HepG2 (cell line): ENCODE measurements around the gene SCAF4. TPM values are rescaled to one million over a fixed set of nuclear protein-coding genes. Genes with fewer than 3 reads are reported as not detected.
A peak's percentile ranks its signal among the peaks of the same experiment; 100 is the strongest.

ENCODE experiments used
- CBFB ChIP-seq: sonication (generic); formaldehyde crosslinking; IDR thresholded peaks from 2 replicates; pipeline ENCODE4 v1.4.0; 2020; ENCODE audit warnings: missing genetic modification reagents
- HDAC2 ChIP-seq: sonication (generic); formaldehyde crosslinking; IDR thresholded peaks from 2 replicates; pipeline ENCODE4 v1.4.0; 2020; ENCODE audit warnings: missing genetic modification reagents
- IKZF1 ChIP-seq: fragments of 450-650 bp; IDR thresholded peaks from 2 replicates; pipeline ENCODE4 v1.7.1; 2016
- IRX3 ChIP-seq: sonication (generic); formaldehyde crosslinking; IDR thresholded peaks from 2 replicates; pipeline ENCODE4 v1.8.1; 2023; ENCODE audit warnings: mild to moderate bottlenecking, low read depth, missing genetic modification reagents, borderline replicate concordance
- MXD4 ChIP-seq: IDR thresholded peaks from 2 replicates; pipeline ENCODE4 v1.6.1; 2016; ENCODE audit warnings: mild to moderate bottlenecking, missing biosample characterization, missing genetic modification reagents
- NFE2L1 ChIP-seq: sonication (generic); formaldehyde crosslinking; IDR thresholded peaks from 2 replicates; pipeline ENCODE4 v1.4.0; 2020; ENCODE audit warnings: missing genetic modification reagents, mild to moderate bottlenecking, borderline replicate concordance
- PREB ChIP-seq: sonication (generic); formaldehyde crosslinking; IDR thresholded peaks from 2 replicates; pipeline ENCODE4 v1.4.0; 2020; ENCODE audit warnings: missing genetic modification reagents
- RFX5 ChIP-seq: IDR thresholded peaks from 2 replicates; pipeline ENCODE4 v1.6.1; 2011; ENCODE audit warnings: low read depth, low read length, improper control_type of control experiment
- SP1 ChIP-seq, 2 experiments: fragments of 450-650 bp in 1 of 2; sonication (generic) in 1 of 2; formaldehyde crosslinking in 1 of 2; IDR thresholded peaks; 2 replicates each; pipeline versions ENCODE4 v1.4.0 to v1.6.1; 2016 to 2020; ENCODE audit warnings: missing genetic modification reagents in 1 of 2
- TBX2 ChIP-seq: sonication (generic); formaldehyde crosslinking; IDR thresholded peaks from 2 replicates; pipeline ENCODE4 v1.5.0; 2020; ENCODE audit warnings: missing genetic modification reagents, mild to moderate bottlenecking, borderline replicate concordance
- XRCC5 ChIP-seq: fragments of 200-400 bp; formaldehyde crosslinking; optimal IDR thresholded peaks from 2 replicates; pipeline ENCODE3; 2017; ENCODE audit warnings: mild to moderate bottlenecking, low read length
- ZFP82 ChIP-seq: sonication (generic); formaldehyde crosslinking; IDR thresholded peaks from 2 replicates; pipeline ENCODE4 v1.5.1; 2020; ENCODE audit warnings: mild to moderate bottlenecking, missing genetic modification reagents, borderline replicate concordance
- ZNF10 ChIP-seq: sonication (generic); formaldehyde crosslinking; IDR thresholded peaks from 2 replicates; pipeline ENCODE4 v1.4.0; 2020; ENCODE audit warnings: mild to moderate bottlenecking, low read depth, missing genetic modification reagents, borderline replicate concordance
- ZNF207 ChIP-seq: fragments of 450-650 bp; IDR thresholded peaks from 2 replicates; pipeline ENCODE4 v1.6.1; 2016; ENCODE audit warnings: antibody characterized with exemption, borderline replicate concordance
- ZNF292 ChIP-seq: sonication (generic); formaldehyde crosslinking; IDR thresholded peaks from 2 replicates; pipeline ENCODE4 v1.8.1; 2022; ENCODE audit warnings: mild to moderate bottlenecking, low read depth, missing genetic modification reagents, borderline replicate concordance
- ZNF3 ChIP-seq: IDR thresholded peaks from 2 replicates; pipeline ENCODE4 v1.7.0; 2017; ENCODE audit warnings: inconsistent platforms
- ZNF44 ChIP-seq: sonication (generic); formaldehyde crosslinking; IDR thresholded peaks from 2 replicates; pipeline ENCODE4 v1.5.1; 2020; ENCODE audit warnings: mild to moderate bottlenecking, missing genetic modification reagents
- ZNF552 ChIP-seq: sonication (generic); formaldehyde crosslinking; IDR thresholded peaks from 2 replicates; pipeline ENCODE4 v1.9.0; 2022; ENCODE audit warnings: missing genetic modification reagents, mild to moderate bottlenecking, borderline replicate concordance
- ZNF605 ChIP-seq: sonication (generic); formaldehyde crosslinking; IDR thresholded peaks from 2 replicates; pipeline ENCODE4 v1.8.0; 2022; ENCODE audit warnings: mild to moderate bottlenecking, missing genetic modification reagents
- ZNF720 ChIP-seq: sonication (generic); formaldehyde crosslinking; IDR thresholded peaks from 2 replicates; pipeline ENCODE4 v1.4.0; 2020; ENCODE audit warnings: missing genetic modification reagents
- ZNF891 ChIP-seq: sonication (generic); formaldehyde crosslinking; IDR thresholded peaks from 2 replicates; pipeline ENCODE4 v1.5.0; 2020; ENCODE audit warnings: mild to moderate bottlenecking, missing genetic modification reagents
- ZSCAN12 ChIP-seq: sonication (generic); formaldehyde crosslinking; IDR thresholded peaks from 2 replicates; pipeline ENCODE4 v1.9.0; 2021; ENCODE audit warnings: mild to moderate bottlenecking, missing genetic modification reagents
- ZZZ3 ChIP-seq: sonication (generic); formaldehyde crosslinking; IDR thresholded peaks from 2 replicates; pipeline ENCODE4 v1.4.0; 2020; ENCODE audit warnings: missing genetic modification reagents, mild to moderate bottlenecking, borderline replicate concordance
- polyA plus RNA-seq, 8 experiments: library from polyadenylated mRNA; depleted of rRNA in 3 of 8; stranded (reverse) in 7 of 8; unstranded in 1 of 8; fragments of >200 nt; fragmentation: Illumina TruSeq in 4 of 8; extraction: Trizol in 4 of 8; gene quantifications; 2 replicates each; pipeline versions ENCODE4 v1.2.1 to v1.2.3, GENCODE V29; 2011 to 2016; ENCODE audit warnings: low read depth in 4 of 8, missing spikeins in 1 of 8, mixed read lengths in 1 of 8; ENCODE audit not compliant: insufficient read depth in 1 of 8
- total RNA-seq, 5 experiments: library from RNA; depleted of rRNA; stranded (reverse); fragments of >200 nt; fragmentation: Illumina TruSeq; extraction: Trizol; gene quantifications; 2 replicates each; pipeline ENCODE4 v1.2.3, GENCODE V29; 2016; ENCODE audit warnings: low read depth in 1 of 5
- TF ChIP-seq, protein P1 (sequence below): sonication (generic); formaldehyde crosslinking; IDR thresholded peaks from 2 replicates; pipeline ENCODE4 v1.4.0; 2020; ENCODE audit warnings: mild to moderate bottlenecking, missing genetic modification reagents
- TF ChIP-seq, protein P2 (sequence below): IDR thresholded peaks from 2 replicates; pipeline ENCODE4 v1.6.1; 2016; ENCODE audit warnings: low read depth
- TF ChIP-seq, protein P3 (sequence below): sonication (generic); formaldehyde crosslinking; IDR thresholded peaks from 2 replicates; pipeline ENCODE4 v1.8.1; 2023; ENCODE audit warnings: missing genetic modification reagents, inconsistent platforms, borderline replicate concordance

The SCAF4 gene
- total and polyA plus RNA-seq, 2 of the 13 experiments (the other 11 are each of a cell fraction or from before 2014, with no cell fraction given): 9.1 to 11.5 TPM

DNA sequence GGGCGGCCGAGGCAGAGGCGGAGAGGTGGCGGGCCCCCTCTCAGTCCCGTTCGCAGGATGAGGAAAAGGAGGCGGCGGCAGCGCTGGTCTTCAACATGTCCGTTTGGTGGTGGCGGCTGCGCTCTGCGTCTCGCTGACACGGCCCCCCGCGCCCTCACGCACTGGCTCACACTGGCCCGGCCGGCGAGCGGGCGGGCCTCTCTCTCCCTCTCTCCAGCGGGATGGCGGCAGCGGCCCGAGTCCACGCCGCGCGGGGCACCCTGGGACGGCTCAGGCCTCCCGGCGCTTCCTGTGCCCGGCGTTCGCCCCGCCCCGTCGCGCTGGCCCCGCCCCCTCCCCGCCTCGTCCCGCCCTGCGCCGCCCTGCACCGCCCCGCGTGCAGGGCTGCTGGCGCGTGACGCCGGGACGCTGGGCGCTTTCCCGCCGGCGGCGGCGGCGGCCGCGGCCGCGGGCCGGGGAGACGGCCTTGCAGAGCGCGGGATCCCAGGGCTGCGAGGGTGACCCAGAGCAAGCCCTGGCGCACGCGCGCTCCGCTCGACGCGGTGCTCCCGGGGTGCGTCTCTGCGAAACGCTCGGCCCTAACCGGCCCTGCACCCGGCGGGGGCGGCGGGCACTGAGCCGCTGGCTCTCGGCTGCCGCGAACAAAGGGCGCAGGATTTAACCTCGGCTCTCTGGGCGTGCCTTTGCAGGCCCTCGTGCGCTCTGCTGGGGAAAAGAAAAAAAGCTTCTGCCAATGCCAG, at the start of gene SCAF4 (continued):
- TF ChIP-seq ZNF10: no peak
- peak; percentile 25; the same call in 1 of the 2 replicates for TF ChIP-seq CBFB (CRISPR knock-in tag)
- TF ChIP-seq PREB (CRISPR knock-in tag): no peak
- TF ChIP-seq ZNF3 (CRISPR knock-in tag): no peak
- TF ChIP-seq ZZZ3: no peak; the same call in 1 of the 2 replicates
- no peak for TF ChIP-seq SP1 (IDR thresholded peaks at IDR 0.05)
- TF ChIP-seq SP1 (CRISPR knock-in tag; IDR thresholded peaks at IDR 0.05): peak; percentile 39; the same call in 1 of the 2 replicates
- no peak for TF ChIP-seq ZNF44 (CRISPR knock-in tag)
- TF ChIP-seq, protein P1, sequence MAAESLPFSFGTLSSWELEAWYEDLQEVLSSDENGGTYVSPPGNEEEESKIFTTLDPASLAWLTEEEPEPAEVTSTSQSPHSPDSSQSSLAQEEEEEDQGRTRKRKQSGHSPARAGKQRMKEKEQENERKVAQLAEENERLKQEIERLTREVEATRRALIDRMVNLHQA (CRISPR knock-in tag): no peak
- no peak for TF ChIP-seq ZNF891 (CRISPR knock-in tag)
- TF ChIP-seq, protein P2, sequence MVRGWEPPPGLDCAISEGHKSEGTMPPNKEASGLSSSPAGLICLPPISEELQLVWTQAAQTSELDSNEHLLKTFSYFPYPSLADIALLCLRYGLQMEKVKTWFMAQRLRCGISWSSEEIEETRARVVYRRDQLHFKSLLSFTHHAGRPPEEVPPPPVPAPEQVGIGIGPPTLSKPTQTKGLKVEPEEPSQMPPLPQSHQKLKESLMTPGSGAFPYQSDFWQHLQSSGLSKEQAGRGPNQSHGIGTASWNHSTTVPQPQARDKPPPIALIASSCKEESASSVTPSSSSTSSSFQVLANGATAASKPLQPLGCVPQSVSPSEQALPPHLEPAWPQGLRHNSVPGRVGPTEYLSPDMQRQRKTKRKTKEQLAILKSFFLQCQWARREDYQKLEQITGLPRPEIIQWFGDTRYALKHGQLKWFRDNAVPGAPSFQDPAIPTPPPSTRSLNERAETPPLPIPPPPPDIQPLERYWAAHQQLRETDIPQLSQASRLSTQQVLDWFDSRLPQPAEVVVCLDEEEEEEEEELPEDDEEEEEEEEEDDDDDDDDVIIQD (CRISPR knock-in tag): no peak
- TF ChIP-seq RFX5: no peak
- no peak for TF ChIP-seq NFE2L1
- peak; percentile 46; the same call in 1 of the 2 replicates for TF ChIP-seq TBX2
- no peak; the same call in 1 of the 2 replicates for TF ChIP-seq IRX3
- no peak for TF ChIP-seq ZFP82 (CRISPR knock-in tag)
- no peak for TF ChIP-seq IKZF1
- TF ChIP-seq XRCC5: no peak
- peak; percentile 48; the same call in 1 of the 2 replicates for TF ChIP-seq ZNF605 (CRISPR knock-in tag)
- no peak for TF ChIP-seq HDAC2
- TF ChIP-seq ZSCAN12 (CRISPR knock-in tag): no peak
- TF ChIP-seq ZNF207: no peak
- TF ChIP-seq, protein P3, sequence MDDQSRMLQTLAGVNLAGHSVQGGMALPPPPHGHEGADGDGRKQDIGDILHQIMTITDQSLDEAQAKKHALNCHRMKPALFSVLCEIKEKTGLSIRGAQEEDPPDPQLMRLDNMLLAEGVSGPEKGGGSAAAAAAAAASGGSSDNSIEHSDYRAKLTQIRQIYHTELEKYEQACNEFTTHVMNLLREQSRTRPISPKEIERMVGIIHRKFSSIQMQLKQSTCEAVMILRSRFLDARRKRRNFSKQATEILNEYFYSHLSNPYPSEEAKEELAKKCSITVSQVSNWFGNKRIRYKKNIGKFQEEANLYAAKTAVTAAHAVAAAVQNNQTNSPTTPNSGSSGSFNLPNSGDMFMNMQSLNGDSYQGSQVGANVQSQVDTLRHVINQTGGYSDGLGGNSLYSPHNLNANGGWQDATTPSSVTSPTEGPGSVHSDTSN (CRISPR knock-in tag): no peak
- TF ChIP-seq MXD4 (CRISPR knock-in tag): no peak
- no peak for TF ChIP-seq ZNF720 (CRISPR knock-in tag)
- 0 out of 2 replicates have a peak, but pooled peaks have one; percentile 36 for TF ChIP-seq ZNF552 (CRISPR knock-in tag)
- no peak for TF ChIP-seq ZNF292 (CRISPR knock-in tag)
